ENCODE results near the gene TSHZ2.
"Not testable (repeated sequence)": the region's sequence is repeated elsewhere in the genome, so short reads cannot be mapped to it uniquely, and the experiment has no call there.

Gene TSHZ2

GRCh38 chr20:53366928-53367327, 394.8 kb downstream of the TSHZ2 start:
- not testable (repeated sequence) for DNase-seq

GRCh38 chr20:53369871-53370270, 397.7 kb downstream of the TSHZ2 start:
- no peak for DNase-seq

GRCh38 chr20:53370345-53370961, 398.3 kb downstream of the TSHZ2 start:
- DNase-seq = no peak

GRCh38 chr20:53371216-53371615, 399.1 kb downstream of the TSHZ2 start:
- no peak for DNase-seq

- DNase-seq = no peak
Measured at GRCh38 chr20:53376021-53376420, 403.9 kb downstream of the TSHZ2 start.

- DNase-seq = no peak
Measured at GRCh38 chr20:53379014-53379832, 407.1 kb downstream of the TSHZ2 start.

- no peak for DNase-seq
Measured at GRCh38 chr20:53379833-53380120, 407.6 kb downstream of the TSHZ2 start.

- DNase-seq = no peak
Measured at GRCh38 chr20:53381568-53382262, 409.6 kb downstream of the TSHZ2 start.

GRCh38 chr20:53382263-53382844, 410.2 kb downstream of the TSHZ2 start:
- DNase-seq = no peak

GRCh38 chr20:53383916-53384315, 411.8 kb downstream of the TSHZ2 start:
- no peak for DNase-seq

GRCh38 chr20:53384392-53384791, 412.2 kb downstream of the TSHZ2 start:
- no peak for DNase-seq

GRCh38 chr20:53385941-53386767, 414.0 kb downstream of the TSHZ2 start:
- DNase-seq = no peak

- DNase-seq = peak; percentile 50
Measured at GRCh38 chr20:53387983-53388675, 416.0 kb downstream of the TSHZ2 start.

- DNase-seq = no peak
Measured at GRCh38 chr20:53389516-53390300, 417.6 kb downstream of the TSHZ2 start.

- no peak for DNase-seq
Measured at GRCh38 chr20:53390770-53391169, 418.6 kb downstream of the TSHZ2 start.

GRCh38 chr20:53394433-53394832, 422.3 kb downstream of the TSHZ2 start:
- DNase-seq = no peak

- no peak for DNase-seq
Measured at GRCh38 chr20:53395188-53395923, 423.2 kb downstream of the TSHZ2 start.

- DNase-seq = no peak
Measured at GRCh38 chr20:53399083-53399482, 426.9 kb downstream of the TSHZ2 start.

GRCh38 chr20:53399592-53400335, 427.6 kb downstream of the TSHZ2 start:
- no peak for DNase-seq

All from activated naive CD4-positive, alpha-beta T cell treated with anti-CD3 and anti-CD28 coated beads, Interleukin-2, amount 50 U/mL, for 16 hours (primary cell).